ENCODE data around the gene NFE2L3.
"Not testable (repeated sequence)": the region's sequence is repeated elsewhere in the genome, so short reads cannot be mapped to it uniquely, and the experiment has no call there.

NFE2L3 gene

DNA sequence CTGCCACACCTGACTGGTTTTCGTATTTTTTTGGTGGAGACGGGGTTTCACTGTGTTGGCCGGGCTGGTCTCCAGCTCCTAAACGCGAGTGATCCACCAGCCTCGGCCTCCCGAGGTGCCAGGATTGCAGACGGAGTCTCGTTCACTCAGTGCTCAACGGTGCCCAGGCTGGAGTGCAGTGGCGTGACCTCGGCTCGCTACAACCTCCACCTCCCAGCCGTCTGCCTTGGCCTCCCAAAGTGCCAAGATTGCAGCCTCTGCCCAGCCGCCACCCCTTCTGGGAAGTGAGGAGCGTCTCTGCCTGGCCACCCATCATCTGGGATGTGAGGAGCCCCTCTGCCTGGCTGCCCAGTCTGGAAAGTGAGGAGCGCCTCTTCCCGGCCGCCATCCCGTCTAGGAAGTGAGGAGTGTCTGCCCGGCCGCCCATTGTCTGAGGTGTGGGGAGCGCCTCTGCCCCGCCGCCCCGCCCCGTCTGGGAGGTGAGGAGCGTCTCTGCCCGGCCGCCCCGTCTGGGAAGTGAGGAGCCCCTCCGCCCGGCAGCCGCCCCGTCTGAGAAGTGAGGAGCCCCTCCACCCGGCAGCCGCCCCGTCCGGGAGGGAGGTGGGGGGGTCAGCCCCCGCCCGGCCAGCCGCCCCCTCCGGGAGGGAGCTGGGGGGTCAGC, 4.2 kb upstream of the NFE2L3 start:
- not testable (repeated sequence) for DNase-seq (ENCODE audit: low read depth)

DNA sequence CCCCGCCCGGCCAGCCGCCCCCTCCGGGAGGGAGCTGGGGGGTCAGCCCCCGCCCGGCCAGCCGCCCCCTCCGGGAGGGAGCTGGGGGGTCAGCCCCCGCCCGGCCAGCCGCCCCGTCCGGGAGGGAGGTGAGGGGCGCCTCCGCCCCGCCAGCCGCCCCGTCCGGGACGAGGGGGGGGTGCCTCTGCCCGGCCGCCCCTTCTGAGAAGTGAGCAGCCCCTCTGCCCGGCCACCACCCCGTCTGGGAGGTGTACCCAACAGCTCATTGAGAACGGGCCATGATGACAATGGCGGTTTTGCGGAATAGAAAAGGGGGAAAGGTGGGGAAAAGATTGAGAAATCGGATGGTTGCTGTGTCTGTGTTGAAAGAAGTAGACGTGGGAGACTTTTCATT, 3.7 kb upstream of the NFE2L3 start:
- not testable (repeated sequence) for DNase-seq (ENCODE audit: low read depth)

DNA sequence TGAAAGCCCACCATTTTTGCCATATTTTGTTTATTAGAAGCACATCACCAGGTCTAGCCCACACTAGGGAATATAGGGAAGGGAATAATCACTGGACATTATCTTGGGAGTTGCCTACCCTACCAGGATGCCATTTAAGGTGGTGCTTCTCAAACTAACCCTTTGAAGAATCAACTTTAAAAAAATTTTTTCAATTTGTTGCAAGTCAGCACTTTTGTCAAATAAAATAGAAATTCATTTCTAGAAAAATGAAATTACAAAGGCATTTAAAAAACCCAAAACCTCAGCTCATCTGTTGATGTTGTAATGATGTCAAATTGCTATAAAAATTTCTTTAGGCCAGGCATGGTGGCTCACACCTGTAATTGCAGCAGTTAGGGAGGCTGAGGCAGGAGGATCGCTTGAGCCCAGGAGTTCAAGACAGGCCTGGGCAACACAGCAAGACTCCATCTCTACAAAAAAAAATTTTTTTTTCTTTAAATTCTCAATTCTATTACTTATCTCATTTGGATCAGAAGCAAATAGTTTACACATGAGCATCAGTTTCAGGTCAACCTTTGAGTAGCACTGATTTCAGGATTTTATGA, 2.5 kb upstream of the NFE2L3 start:
- DNase-seq (ENCODE audit: low read depth), result no peak

DNA sequence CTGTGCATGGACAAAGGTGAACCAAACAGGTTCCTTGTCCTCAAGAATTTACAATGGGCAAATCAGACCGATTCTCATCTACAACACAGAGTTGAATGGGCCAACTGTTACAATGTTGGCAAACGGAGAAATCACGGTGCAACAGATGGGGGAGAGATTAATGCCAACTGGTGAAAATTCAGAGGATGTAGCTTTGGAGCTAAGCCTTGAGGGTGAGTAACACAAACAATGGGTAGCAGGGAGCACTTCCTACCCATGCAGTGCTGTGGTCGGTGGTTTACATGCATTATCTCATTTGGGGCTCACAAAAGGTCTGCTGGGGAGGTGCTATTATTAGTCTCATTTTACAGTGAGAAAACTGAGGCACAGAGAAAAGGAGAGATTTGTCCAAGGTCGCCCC, 902 bp upstream of the NFE2L3 start:
- no peak for DNase-seq (ENCODE audit: low read depth)

DNA sequence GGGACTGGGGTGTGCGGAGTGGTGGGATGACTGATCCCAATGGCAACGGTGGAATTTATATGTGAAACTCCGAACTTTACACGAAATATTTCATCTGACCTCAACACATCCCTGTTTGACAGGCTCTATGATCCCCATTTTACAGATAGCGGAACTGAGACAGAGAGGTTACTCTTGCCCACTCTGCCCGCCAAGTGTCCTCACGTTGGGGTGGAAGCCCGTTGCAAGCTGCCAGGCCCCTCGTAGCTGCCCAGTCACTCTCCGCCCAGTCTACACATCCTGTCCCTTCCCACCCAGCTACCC, 397 bp upstream of the NFE2L3 start:
- DNase-seq (ENCODE audit: low read depth), result no peak

DNA sequence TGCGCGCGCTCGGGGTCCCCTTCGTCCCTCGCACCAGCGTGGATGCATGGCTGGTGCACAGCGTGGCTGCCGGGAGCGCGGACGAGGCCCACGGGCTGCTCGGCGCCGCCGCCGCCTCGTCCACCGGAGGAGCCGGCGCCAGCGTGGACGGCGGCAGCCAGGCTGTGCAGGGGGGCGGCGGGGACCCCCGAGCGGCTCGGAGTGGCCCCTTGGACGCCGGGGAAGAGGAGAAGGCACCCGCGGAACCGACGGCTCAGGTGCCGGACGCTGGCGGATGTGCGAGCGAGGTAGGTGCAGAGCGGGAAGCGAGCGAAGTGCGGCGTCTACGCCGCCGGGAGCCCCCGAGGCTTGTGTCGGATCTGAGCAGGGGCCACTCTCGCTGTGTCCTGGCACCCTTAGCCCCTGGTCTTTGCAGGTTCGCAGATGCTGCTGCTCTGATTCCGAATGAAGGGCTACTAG, 813 bp downstream of the NFE2L3 start:
- DNase-seq (ENCODE audit: low read depth), result not testable (repeated sequence)

DNA sequence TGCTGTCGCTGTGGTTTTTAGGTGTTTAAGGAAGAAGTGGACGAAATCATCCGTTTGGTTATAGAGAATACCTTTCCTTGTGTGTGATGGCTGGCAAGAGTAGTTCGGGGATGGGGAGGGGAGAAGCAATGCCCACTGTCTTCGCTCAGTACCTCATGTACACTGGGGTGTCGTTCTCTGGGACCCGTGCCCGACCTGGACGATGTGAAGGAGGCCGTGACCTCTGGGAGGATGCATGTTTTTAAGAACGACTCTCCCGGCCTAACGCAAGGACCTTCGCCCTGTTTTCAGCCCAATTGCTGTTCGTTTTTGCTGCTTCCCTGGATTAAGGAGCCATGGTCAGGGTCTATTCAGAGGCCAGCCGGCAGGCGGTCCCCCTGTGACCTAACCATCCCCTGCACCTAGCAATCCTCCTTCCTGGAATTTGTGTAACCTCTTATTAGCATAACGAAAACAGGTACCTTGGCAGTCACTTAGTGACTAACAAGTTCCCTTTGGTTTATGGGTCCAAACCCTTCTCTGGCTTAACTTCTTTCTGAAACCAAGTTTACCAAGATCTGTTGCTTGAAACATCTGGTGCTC, 1.3 kb downstream of the NFE2L3 start:
- DNase-seq (ENCODE audit: low read depth), result no peak

DNA sequence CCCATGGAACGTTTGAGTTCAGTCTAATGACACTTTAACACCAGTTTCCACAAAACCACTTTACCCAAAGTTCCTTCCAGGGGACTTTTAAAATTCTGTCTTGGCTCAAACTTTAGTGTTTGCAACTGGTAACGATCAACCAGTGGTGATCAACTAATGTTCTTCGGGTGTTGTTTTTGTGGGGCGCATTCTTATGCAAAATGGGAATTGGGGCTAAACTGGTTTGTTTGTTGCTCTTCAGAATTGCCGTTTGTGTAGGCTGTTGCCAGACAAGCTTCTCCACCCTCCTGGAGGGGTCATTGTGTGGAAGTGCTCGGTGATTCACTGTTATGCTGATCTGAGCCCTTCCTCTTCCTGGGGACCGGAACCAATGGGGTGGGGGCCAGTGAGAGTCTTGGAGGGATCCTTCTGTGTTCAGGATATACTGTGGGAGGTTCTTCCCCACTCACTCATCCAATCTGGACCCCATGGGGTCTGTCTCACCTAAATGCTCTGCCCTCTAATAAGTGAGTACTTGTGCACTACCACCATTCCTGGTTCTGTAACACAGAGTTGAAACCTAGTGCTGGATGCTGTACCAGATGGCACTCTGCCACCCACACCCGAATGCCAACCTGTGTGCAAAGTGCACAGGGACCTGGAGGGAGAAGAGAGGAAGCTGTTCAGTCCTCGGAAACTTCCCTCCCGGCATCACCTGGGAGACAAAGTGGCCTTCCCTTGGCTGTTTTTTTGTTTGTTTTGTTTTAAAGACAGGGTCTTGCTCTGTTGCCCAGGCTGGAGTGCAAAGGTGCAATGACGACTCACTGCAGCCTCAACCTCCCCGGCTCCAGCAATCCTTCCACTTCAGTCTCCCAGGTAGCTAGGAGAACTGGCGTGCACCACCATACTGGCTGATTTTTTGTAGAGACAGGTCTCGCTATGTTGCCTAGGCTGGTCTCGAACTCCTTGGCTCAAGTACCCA, 2.1 kb downstream of the NFE2L3 start:
- DNase-seq (ENCODE audit: low read depth), result no peak

DNA sequence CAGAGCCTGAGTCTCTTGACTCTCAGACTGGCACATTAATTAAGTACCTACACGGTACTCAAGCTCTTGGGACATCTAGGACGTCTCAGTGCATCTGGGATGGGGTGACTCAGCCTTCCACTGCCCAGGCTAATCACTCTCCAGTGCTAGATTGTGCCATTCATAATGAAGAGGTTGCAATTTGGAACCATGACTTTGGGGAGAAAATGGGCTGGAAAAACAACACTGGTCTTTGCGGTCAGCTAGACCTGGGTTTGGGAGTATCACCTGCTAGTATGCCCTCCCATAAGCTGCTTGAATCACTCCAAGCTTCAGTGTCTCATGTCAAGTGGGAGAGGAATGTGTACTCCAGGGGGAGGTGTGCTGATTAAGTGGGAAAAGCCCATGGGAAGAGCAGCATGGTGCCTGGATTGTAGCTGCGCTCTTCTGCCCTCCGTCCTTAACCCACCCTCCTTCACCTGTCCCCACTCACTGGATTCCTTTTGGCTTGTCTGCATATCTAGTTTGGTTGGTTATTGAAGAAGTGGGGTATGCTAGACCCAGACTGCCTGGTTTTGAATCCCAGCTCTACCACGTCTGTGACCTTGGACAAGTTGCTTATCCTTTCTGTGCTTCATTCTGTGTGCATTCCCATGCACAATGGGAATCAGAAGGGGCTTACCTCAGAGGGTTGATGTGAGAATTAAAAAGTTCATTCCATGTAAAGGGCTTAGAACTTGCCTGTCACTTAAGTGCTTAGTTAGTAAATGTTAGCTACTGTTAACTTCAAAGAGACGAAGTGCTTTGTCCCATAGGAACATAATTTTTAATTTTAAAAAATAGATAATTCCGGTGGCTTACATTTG, 3.8 kb downstream of the NFE2L3 start:
- no peak for DNase-seq (ENCODE audit: low read depth)

DNA sequence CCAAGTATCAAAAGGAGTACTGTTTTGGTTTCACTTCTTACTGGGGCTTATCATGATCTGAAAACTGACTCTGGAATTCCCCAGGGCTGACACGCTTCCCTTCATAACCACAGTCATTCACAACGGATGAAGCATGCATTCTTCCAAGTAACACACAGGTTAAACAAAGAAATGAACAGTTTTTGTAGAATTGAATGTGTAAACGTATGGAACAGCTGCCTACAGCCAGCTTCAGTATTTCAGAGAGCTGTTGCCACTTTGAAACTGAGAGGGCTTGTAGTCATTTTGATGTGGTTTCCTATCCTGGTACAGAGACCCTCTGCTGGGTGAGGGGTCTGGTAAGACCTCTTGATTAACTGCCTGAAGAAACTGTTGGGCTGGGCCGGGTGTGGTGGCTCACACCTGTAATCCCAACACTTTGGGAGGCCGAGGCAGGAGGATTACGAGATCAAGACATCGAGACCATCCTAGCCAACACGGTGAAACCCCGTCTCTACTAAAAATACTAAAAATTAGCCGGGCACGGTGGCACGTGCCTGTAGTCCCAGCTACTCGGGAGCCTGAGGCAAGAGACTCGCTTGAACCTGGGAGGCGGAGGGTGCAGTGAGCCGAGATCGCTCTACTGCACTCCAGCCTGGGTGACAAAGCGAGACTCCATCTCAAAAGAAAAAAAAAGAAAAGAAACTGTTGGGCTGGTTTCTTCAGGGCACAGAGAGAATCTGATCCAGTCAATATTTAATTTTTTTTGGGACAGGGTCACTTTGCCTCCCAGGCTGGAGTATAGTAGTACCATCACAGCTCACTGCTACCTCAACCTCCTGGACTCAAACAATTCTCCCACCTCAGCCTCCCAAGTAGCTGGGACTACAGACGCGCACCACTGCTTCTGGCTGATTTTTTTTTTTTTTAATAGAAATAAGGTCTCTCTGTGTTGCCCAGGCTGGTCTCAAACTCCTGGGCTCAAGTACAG, 4.7 kb downstream of the NFE2L3 start:
- peak; percentile 50 for DNase-seq (ENCODE audit: low read depth)

DNA sequence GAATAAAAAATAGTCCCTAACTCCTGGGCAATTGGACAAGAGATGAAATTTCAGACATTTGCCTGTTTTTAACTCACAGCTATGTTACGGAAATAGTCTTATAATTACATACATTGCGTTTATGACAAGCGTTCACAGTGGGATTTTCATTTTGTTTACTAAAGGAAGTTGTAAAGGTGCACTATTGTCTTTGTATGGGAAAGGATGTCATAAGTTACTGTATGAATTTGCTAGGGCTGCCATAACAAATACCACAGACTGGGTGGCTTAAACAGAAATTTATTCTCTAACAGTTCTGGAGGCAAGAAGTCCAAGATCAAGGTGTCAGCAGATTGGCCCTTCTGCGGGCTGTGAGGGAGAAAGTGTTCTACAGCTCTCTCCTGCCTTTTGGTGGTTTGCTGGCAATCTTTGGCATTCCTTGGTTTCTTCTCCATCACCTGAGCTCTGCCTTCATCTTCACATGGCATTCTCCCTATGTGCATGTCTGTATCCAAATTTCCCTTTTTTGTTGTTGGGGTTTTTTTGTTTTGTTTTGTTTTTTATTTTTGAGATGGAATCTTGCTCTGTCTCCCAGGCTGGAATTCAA, 5.6 kb downstream of the NFE2L3 start:
- DNase-seq (ENCODE audit: low read depth), result no peak

DNA sequence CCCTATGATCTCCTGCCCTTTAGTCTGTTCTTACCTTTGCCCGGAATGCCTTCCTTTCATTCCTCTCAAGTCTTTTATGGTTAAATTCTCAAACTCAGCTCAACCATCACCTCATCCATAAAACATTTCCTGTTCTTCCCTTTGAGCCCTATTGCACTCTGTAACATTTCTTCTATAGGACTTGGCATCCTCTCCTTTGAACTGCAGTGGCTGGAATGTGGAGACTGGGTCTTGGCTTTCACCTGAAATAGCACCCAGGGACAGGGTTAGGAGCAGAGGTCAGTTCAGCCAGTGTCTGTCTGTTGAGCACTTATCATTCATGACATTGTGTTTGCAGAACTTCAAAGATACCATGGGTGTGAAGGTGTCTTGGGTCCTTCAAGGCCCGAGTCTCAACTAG, 7.2 kb downstream of the NFE2L3 start:
- no peak for DNase-seq (ENCODE audit: low read depth)

DNA sequence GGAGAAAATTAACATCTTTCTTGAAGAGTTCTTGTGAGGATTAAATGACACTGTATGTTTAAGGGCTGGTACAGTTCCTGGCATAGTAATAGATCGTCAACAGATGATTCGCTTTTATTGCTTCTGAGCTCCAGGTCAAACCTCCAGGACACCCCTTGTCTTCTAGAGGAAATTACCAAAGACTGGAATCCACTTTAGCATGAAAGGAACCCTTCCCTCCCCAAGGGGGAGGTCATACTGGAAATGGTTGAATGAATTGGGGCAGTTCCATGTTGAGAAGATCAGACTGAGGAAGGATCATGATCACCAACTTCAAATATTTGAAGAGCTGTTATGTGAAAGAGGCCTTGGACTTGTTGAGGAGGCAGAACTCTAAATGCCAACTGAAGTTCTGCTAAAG, 8.9 kb downstream of the NFE2L3 start:
- DNase-seq (ENCODE audit: low read depth), result no peak

DNA sequence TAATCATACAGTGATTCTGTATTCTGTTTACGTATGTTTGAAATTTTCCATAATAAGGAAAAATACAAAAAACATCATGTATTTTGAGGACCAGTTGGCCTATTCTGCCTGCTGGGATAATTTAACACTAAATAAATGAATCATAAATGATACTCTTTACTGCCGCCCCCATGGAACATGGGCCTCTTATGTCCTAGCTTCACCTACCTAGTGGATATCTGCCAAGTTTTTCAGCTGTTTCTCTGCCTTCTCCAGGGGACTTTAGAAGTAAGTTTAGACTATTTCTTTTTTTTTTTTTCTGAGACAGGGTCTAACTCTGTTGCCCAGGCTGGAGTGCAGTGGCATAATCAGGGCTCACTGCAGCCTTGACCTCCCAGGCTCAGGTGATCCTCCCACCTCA, 10.4 kb downstream of the NFE2L3 start:
- DNase-seq (ENCODE audit: low read depth), result no peak

DNA sequence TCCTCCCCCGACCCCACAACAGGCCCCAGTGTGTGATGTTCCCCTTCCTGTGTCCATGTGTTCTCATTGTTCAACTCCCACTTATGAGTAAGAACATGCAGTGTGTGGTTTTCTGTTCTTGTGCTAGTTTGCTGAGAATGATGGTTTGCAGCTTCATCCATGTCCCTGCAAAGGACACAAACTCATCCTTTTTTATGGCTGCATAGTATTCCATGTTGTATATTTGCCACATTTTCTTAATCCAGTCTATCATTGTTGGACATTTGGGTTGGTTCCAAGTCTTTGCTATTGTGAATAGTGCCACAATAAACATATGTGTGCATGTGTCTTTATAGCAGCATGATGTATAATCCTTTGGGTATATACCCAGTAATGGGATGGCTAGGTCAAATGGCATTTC, 11.8 kb downstream of the NFE2L3 start:
- not testable (repeated sequence) for DNase-seq (ENCODE audit: low read depth)

DNA sequence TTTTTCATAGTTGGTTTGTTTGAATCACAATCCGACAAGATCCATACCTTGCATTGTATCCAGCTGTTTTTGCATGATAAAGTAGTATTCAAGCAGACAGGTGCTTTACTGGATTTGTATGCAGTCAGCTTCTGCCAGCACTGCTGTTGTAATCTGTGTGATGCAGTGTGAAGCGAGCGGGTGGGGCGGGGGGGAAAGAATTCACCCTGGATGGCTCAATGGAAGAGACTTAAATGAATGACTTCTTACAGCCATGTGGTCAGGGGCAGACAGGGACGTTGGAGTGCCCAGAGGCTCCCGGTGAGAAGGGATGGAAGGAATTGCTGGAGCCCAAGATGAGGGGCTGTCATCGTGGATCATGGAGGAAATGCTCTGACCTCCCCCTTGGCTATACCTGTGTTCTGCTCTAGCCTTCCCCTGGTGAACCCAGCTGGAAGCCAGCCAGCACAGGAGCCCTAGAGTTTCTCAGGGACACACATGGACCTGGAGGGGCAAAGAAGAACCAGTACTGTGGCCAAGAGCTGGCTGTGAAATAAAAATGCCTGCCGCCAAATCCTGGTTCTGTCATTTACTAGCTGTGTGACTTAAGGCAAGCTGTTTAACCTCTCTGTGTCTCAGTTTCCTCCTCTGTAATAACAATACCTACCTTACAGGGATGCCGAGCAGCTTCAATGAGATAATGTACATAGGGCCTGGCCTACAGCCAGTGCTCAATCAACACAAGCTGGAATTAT, 14.1 kb downstream of the NFE2L3 start:
- DNase-seq (ENCODE audit: low read depth), result no peak

DNA sequence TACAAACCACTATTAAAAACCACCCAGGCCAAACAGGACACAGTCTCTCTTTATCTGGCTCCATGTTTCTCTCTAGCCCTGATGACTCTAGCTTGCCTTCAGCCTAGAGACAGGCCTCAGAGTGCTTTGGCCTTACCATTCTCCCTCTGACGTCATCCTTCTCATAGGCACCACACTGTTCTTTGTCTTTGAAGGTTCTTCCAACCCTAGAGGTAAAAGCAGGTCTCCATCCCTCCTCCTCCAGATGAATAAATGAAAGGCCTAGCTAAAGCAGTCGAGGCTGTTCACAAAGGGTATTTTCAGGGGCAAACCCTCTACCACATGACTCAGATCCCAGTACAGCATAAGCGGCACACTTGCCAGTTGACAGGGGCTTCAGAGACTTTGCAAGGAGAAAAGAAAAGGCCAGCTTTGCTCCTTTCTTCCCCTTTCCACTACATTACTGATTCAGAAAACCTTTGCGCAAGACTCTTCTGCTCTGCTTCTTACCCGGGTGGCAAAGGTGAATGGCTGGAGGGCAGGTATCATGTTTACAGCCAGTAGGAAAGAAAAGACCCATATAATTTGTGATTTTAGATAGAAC, 14.8 kb downstream of the NFE2L3 start:
- DNase-seq (ENCODE audit: low read depth), result no peak

DNA sequence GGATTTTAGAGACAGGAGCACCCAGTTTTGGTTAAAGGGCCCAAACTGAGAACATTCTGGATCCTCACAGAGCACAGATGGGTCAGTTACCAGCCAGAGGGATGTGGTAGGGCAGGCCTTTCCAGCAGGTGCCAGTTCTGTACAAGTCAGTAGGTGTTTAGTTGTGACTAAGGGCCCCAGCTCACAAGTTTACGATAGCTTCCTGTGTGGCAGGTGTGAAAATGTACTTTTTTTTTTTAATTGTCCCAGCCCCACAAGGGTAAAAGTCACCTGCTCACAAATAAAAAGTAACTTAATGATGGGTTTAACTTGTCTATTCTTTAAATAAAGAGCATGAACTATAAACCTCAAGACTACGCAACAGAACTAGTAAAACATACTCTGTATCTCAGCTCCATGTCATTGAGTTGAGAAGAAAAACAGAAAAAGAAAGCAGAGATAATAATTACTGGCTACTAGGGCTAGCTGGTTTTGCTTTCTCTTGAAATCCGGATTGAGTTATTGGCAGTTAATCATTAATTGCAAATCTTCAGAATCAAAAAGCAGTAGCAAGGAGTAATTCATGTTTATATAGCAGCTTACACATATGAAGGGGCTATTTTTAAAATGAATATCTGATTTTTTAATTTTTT, 15.4 kb downstream of the NFE2L3 start:
- no peak for DNase-seq (ENCODE audit: low read depth)

Data from stromal cell of bone marrow (primary cell).